ENCODE results near the gene PTPN2.

DNA sequence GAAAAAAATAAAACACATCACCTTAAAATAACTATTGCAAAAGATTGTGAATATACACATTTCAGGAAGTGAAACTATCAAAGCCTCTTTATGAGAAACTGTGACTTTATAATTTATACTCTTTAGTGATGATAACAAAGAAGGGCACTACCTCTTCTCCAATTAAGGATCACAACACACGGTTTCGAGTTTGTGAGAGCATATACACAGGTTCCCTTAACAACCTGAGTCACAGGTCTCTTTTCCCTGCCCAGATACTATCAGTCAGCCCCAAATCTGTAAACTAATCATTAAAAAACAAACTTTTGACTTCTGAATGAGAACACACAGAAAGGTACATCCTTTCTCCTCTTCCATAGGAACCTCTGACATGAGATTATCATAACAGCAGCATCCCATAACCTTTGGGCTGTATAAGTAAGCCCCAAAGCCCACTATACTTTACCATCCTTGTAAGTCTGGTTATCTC is 44.9 kb downstream of the PTPN2 start:
- TF ChIP-seq ZNF555 (tag by site-specific recombination; conservative IDR thresholded peaks at IDR 0.05) (no peak), ZBTB20 (tag by site-specific recombination; IDR thresholded peaks at IDR 0.05) (peak; percentile 7; the same call in 1 of the 2 replicates), ZSCAN30 (tag by site-specific recombination; IDR thresholded peaks at IDR 0.05) (no peak)
- TF ChIP-seq, protein P1, sequence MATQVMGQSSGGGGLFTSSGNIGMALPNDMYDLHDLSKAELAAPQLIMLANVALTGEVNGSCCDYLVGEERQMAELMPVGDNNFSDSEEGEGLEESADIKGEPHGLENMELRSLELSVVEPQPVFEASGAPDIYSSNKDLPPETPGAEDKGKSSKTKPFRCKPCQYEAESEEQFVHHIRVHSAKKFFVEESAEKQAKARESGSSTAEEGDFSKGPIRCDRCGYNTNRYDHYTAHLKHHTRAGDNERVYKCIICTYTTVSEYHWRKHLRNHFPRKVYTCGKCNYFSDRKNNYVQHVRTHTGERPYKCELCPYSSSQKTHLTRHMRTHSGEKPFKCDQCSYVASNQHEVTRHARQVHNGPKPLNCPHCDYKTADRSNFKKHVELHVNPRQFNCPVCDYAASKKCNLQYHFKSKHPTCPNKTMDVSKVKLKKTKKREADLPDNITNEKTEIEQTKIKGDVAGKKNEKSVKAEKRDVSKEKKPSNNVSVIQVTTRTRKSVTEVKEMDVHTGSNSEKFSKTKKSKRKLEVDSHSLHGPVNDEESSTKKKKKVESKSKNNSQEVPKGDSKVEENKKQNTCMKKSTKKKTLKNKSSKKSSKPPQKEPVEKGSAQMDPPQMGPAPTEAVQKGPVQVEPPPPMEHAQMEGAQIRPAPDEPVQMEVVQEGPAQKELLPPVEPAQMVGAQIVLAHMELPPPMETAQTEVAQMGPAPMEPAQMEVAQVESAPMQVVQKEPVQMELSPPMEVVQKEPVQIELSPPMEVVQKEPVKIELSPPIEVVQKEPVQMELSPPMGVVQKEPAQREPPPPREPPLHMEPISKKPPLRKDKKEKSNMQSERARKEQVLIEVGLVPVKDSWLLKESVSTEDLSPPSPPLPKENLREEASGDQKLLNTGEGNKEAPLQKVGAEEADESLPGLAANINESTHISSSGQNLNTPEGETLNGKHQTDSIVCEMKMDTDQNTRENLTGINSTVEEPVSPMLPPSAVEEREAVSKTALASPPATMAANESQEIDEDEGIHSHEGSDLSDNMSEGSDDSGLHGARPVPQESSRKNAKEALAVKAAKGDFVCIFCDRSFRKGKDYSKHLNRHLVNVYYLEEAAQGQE (tag by site-specific recombination; IDR thresholded peaks at IDR 0.05): no peak
- TF ChIP-seq, protein P2, sequence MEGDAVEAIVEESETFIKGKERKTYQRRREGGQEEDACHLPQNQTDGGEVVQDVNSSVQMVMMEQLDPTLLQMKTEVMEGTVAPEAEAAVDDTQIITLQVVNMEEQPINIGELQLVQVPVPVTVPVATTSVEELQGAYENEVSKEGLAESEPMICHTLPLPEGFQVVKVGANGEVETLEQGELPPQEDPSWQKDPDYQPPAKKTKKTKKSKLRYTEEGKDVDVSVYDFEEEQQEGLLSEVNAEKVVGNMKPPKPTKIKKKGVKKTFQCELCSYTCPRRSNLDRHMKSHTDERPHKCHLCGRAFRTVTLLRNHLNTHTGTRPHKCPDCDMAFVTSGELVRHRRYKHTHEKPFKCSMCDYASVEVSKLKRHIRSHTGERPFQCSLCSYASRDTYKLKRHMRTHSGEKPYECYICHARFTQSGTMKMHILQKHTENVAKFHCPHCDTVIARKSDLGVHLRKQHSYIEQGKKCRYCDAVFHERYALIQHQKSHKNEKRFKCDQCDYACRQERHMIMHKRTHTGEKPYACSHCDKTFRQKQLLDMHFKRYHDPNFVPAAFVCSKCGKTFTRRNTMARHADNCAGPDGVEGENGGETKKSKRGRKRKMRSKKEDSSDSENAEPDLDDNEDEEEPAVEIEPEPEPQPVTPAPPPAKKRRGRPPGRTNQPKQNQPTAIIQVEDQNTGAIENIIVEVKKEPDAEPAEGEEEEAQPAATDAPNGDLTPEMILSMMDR (tag by site-specific recombination; IDR thresholded peaks at IDR 0.05): no peak
